ENCODE measurements around the gene LCN12.

DNA sequence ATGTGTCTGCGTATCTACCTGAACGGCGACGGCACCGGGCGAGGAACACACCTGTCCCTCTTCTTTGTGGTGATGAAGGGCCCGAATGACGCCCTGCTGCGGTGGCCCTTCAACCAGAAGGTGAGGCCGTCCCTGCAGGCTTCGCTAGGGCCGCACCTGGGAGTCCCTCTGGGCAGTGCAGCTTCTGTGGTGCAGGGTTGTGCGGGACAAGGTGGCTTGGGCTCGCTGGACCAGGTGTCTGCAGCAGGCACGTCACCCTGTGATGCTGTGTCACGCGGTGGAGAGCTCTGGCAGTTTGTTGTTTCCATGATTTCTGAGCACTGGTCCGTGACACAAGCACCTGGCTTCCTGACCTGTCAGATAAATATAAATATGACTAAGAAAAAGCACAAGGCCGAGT lies 28.2 kb upstream of the LCN12 start:
- no peak for TF ChIP-seq ZNF274 (IDR thresholded peaks at IDR 0.05; ENCODE audit: low read depth, low read length)
- TF ChIP-seq SUZ12 (IDR thresholded peaks at IDR 0.05; ENCODE audit: extremely low read depth, insufficient read depth, insufficient read length): no peak
- TF ChIP-seq YY1 (IDR thresholded peaks at IDR 0.05; ENCODE audit: insufficient read depth, insufficient read length): no peak
